ENCODE data around the gene TAF6.

TAF6 gene

DNA sequence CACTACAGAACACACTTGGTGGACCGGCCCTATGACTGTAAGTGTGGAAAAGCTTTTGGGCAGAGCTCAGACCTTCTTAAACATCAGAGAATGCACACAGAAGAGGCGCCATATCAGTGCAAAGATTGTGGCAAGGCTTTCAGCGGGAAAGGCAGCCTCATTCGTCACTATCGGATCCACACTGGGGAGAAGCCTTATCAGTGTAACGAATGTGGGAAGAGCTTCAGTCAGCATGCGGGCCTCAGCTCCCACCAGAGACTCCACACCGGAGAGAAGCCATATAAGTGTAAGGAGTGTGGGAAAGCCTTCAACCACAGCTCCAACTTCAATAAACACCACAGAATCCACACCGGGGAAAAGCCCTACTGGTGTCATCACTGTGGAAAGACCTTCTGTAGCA, 55.0 kb downstream of the TAF6 start:
- no peak for DNase-seq

DNA sequence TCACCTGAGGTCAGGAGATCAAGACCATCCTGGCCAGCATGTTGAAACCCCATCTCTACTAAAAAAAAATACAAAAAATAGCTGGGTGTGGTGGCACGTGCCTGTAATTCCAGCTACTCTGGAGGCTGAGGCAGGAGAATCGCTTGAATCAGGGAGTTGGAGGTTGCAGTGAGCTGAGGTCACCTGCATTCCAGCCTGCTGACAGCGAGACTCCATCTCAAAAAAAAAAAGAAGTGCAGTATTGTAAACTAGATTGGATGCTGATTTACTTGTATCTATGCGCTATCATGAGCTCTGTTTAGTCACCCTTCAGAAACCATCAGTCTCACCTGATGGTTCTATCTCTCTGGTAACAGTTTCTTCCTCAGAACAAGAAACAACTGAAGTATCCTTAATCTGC, 55.8 kb downstream of the TAF6 start:
- DNase-seq, result no peak

DNA sequence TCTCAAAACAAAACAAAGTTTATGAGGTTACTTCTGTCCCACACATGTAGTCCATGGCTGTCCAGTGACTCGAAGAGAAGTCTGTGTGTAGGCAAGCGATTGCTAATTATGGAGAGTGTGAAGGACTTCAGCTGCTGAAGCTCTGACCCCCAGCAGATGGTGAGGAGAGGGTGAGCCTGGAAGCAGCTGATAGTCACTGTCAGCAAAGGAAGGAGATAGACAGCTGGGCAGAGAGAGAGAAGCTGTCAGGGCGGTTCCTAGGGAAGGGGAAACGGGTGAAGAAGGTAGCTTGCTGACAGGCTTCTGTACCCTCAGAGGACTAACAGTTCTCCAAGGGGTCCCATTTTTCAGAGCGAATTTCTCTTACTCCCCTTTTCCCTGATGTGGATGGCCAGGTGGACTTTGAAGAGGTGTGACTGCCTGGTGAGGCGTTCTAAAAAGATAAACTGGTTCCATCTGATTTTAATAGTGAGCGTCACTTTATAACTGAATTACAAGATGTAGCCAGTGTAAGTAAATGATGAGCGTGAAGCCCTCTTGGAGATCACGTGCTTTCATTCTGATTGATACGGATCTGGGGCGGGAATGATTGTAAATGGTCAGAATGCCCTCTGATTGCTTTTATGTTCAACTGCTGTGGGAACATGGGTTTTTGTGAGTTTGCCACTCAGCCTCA, 57.5 kb downstream of the TAF6 start:
- no peak for DNase-seq

DNA sequence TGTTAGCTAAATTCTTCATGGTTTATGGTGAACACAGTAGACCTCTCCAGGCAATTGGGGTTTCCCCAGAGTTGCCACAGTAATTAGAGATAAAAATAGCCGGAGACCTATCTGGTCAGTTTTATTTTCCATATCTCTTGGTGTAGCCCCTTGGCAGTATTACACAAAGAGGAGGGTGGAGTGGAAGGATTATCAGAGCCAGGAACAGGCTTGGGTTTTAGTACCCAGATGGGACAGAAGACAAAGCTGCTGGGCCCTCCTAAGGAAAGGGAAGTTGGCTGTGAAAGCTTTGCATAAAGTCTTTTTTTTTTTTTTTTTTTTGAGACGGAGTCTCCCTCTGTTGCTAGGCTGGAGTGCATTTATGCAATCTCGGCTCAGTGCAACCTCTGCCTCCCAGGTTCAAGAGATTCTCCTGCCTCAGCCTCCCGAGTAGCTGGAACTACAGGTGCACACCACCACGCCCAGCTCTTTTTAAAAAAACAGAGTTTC, 59.9 kb downstream of the TAF6 start:
- no peak for DNase-seq

Data from KG1 (cell line).